Neural cell (in vitro differentiated cells): ENCODE results near the gene SLIT3. TPM values are rescaled to one million over a fixed set of nuclear protein-coding genes. Genes with fewer than 3 reads are reported as not detected.

Experiments
- H2AFZ ChIP-seq: fragments of 200-600, 300-800 bp; sonication (generic), shearing (Covaris generic); 2 replicates; pipeline ENCODE4 v1.6.0; 2014; ENCODE audit warnings: low read depth, mild to moderate bottlenecking, antibody characterized with exemption, low read length, moderate library complexity
- H3F3A ChIP-seq: fragments of 200-600 bp; shearing (Covaris generic); 2 replicates; pipeline ENCODE4 v1.6.1; 2016; ENCODE audit warnings: mild to moderate bottlenecking, moderate library complexity, mixed read lengths, antibody characterized with exemption, low read length; ENCODE audit not compliant: insufficient read depth, poor library complexity, severe bottlenecking
- H3K27ac ChIP-seq: fragments of 200-600, 300-800 bp; sonication (generic), shearing (Covaris generic); 2 replicates; pipeline ENCODE4 v1.5.1; 2014; ENCODE audit warnings: mild to moderate bottlenecking, low read length, moderate library complexity
- H3K27me3 ChIP-seq: fragments of 300-800, 200-600 bp; sonication (generic), shearing (Covaris generic); 2 replicates; pipeline ENCODE4 v1.6.0; 2014; ENCODE audit warnings: mild to moderate bottlenecking, low read depth, low read length, moderate library complexity; ENCODE audit not compliant: insufficient read depth
- H3K36me3 ChIP-seq: fragments of 300-800, 200-600 bp; sonication (generic), shearing (Covaris generic); 2 replicates; pipeline ENCODE4 v1.5.1; 2014; ENCODE audit warnings: mild to moderate bottlenecking, antibody characterized with exemption, low read length, moderate library complexity; ENCODE audit not compliant: insufficient read depth
- H3K4me2 ChIP-seq: fragments of 300-800, 200-600 bp; sonication (generic), shearing (Covaris generic); 2 replicates; pipeline ENCODE4 v1.6.0; 2014; ENCODE audit warnings: mild to moderate bottlenecking, low read length
- H3K4me3 ChIP-seq: fragments of 300-800, 200-600 bp; sonication (generic), shearing (Covaris generic); 2 replicates; pipeline ENCODE4 v1.5.1; 2014; ENCODE audit warnings: mild to moderate bottlenecking, low read length, moderate library complexity
- H3K79me2 ChIP-seq: fragments of 200-600 bp; shearing (Covaris generic); replicated peaks from 2 replicates; pipeline ENCODE4 v1.6.0; 2014; ENCODE audit warnings: mild to moderate bottlenecking, low read length, moderate library complexity; ENCODE audit not compliant: insufficient read depth
- H3K9ac ChIP-seq: fragments of 300-800, 200-600 bp; sonication (generic), shearing (Covaris generic); 2 replicates; pipeline ENCODE4 v1.6.1; 2016; ENCODE audit warnings: mild to moderate bottlenecking, low read length, mixed read lengths
- H3K9me2 ChIP-seq: fragments of 200-600 bp; shearing (Covaris generic); 2 replicates; pipeline ENCODE4 v1.6.1; 2016; ENCODE audit warnings: mild to moderate bottlenecking, low read length, mixed read lengths; ENCODE audit not compliant: insufficient read depth
- H3K9me3 ChIP-seq: fragments of 200-600, 300-800 bp; sonication (generic), shearing (Covaris generic); 2 replicates; pipeline ENCODE4 v1.6.1; 2016; ENCODE audit warnings: mild to moderate bottlenecking, mixed run types, low read length, moderate library complexity, mixed read lengths
- H4K20me1 ChIP-seq: fragments of 200-600 bp; shearing (Covaris generic); 2 replicates; pipeline ENCODE4 v1.6.1; 2016; ENCODE audit warnings: mild to moderate bottlenecking, mixed run types; ENCODE audit not compliant: insufficient read depth
- CTCF ChIP-seq: fragments of 450-650 bp; IDR thresholded peaks from 2 replicates; pipeline ENCODE4 v1.5.1; 2014; ENCODE audit warnings: antibody characterized with exemption, mild to moderate bottlenecking, moderate library complexity; ENCODE audit not compliant: poor library complexity, severe bottlenecking
- EP300 ChIP-seq: fragments of 450-650 bp; conservative IDR thresholded peaks from 2 replicates; pipeline ENCODE4 v1.6.1; 2014; ENCODE audit warnings: antibody characterized with exemption, mild to moderate bottlenecking, moderate library complexity; ENCODE audit not compliant: poor library complexity, severe bottlenecking
- EZH2 ChIP-seq: fragments of 200-600, 300-800 bp; shearing (Covaris generic), sonication (generic); IDR thresholded peaks from 2 replicates; pipeline ENCODE4 v1.6.1; 2014; ENCODE audit warnings: antibody characterized with exemption, low read length, borderline replicate concordance, mild to moderate bottlenecking; ENCODE audit not compliant: insufficient read depth, poor library complexity, severe bottlenecking
- MXI1 ChIP-seq: fragments of 450-650 bp; conservative IDR thresholded peaks from 2 replicates; pipeline ENCODE4 v1.6.1; 2014; ENCODE audit warnings: antibody characterized with exemption, mild to moderate bottlenecking; ENCODE audit not compliant: poor library complexity, severe bottlenecking
- POLR2AphosphoS5 ChIP-seq: IDR thresholded peaks from 2 replicates; pipeline ENCODE4 v1.6.1; 2012
- RAD21 ChIP-seq: fragments of 450-650 bp; conservative IDR thresholded peaks from 2 replicates; pipeline ENCODE4 v1.6.1; 2014; ENCODE audit warnings: antibody characterized with exemption, mild to moderate bottlenecking, moderate library complexity
- REST ChIP-seq: IDR thresholded peaks from 2 replicates; pipeline ENCODE4 v1.6.1; 2012; ENCODE audit warnings: borderline replicate concordance
- SMC3 ChIP-seq: fragments of 450-650 bp; conservative IDR thresholded peaks from 2 replicates; pipeline ENCODE4 v1.6.1; 2014; ENCODE audit warnings: antibody characterized with exemption, mild to moderate bottlenecking, moderate library complexity; ENCODE audit not compliant: poor library complexity
- TAF1 ChIP-seq: IDR thresholded peaks from 2 replicates; pipeline ENCODE4 v1.6.1; 2012; ENCODE audit warnings: low read depth
- polyA plus RNA-seq: library from polyadenylated mRNA; depleted of rRNA; stranded (reverse); fragments of >200 nt; gene quantifications from 2 replicates; pipeline ENCODE4 v1.2.3, GENCODE V29; 2014

The SLIT3 gene
- polyA plus RNA-seq, 1 donor from 2014 or later, result 1.2 TPM

GRCh38 chr5:168810641-168811040, 490.3 kb downstream of the SLIT3 start:
- H3K4me2 ChIP-seq, result no peak overlapping the region
- no peaks in the 10 kb centered on the region for H4K20me1 ChIP-seq
- no peaks in the 10 kb centered on the region for H3K9me2 ChIP-seq
- no peak overlapping the region for H2AFZ ChIP-seq
- H3K27ac ChIP-seq, result no peak overlapping the region
- no peaks in the 10 kb centered on the region for H3K36me3 ChIP-seq
- no peaks in the 10 kb centered on the region for H3F3A ChIP-seq
- H3K9me3 ChIP-seq, result no peaks in the 10 kb centered on the region
- no peak overlapping the region for H3K9ac ChIP-seq
- H3K27me3 ChIP-seq, result no peaks in the 10 kb centered on the region
- H3K4me3 ChIP-seq, result no peak overlapping the region
- H3K79me2 ChIP-seq, result no peaks in the 10 kb centered on the region
- TF ChIP-seq EP300 (no peak), TAF1 (no peak), CTCF (no peak), SMC3 (no peak), POLR2AphosphoS5 (no peak), RAD21 (no peak), MXI1 (no peak), EZH2 (no peak), REST (no peak)

GRCh38 chr5:168809218-168809617, 491.7 kb downstream of the SLIT3 start:
- Histone ChIP-seq H2AFZ (no peak overlapping the region), H3F3A (no peaks in the 10 kb centered on the region), H3K4me2 (no peak overlapping the region), H3K79me2 (no peaks in the 10 kb centered on the region), H3K9ac (no peak overlapping the region), H3K27me3 (no peaks in the 10 kb centered on the region), H3K9me3 (no peaks in the 10 kb centered on the region), H3K9me2 (no peaks in the 10 kb centered on the region), H3K36me3 (no peaks in the 10 kb centered on the region), H4K20me1 (no peaks in the 10 kb centered on the region), H3K27ac (no peak overlapping the region), H3K4me3 (no peak overlapping the region)
- TF ChIP-seq MXI1, result no peak
- TF ChIP-seq CTCF, result no peak
- TF ChIP-seq REST, result no peak
- TF ChIP-seq POLR2AphosphoS5, result no peak
- TF ChIP-seq RAD21, result no peak
- TF ChIP-seq EP300, result no peak
- TF ChIP-seq TAF1, result no peak
- TF ChIP-seq SMC3, result no peak
- no peak for TF ChIP-seq EZH2
